ENCODE data around the gene BAZ1B. TPM values are rescaled to one million over a fixed set of nuclear protein-coding genes. Genes with fewer than 3 reads are reported as not detected.

Gene BAZ1B
- total and polyA plus RNA-seq, 2 of the 4 experiments (the other 2 are of a cell fraction) = 20.2 to 45.0 TPM

- Histone ChIP-seq H3K9ac (ENCODE audit: low read depth, low read length) (no peak overlapping the region), H2AK5ac (ENCODE audit: low read depth, low read length) (no peak overlapping the region), H4K8ac (ENCODE audit: low read depth in 2 of 2, low read length in 2 of 2) (no peak overlapping the region), H3K27me3 (ENCODE audit: control insufficient read depth, insufficient read depth, low read length) (no peaks in the 10 kb centered on the region), H3K23ac (ENCODE audit: low read depth, low read length) (no peak overlapping the region), H2BK5ac (ENCODE audit: low read depth, low read length, poor library complexity, severe bottlenecking) (no peak overlapping the region), H3K79me1 (ENCODE audit: low read depth in 1 of 2, low read length in 2 of 2) (peaks cover 21 to 22% of the 10 kb centered on the region in 2 experiments), H3K27ac (ENCODE audit: insufficient read depth, low read length) (no peak overlapping the region), H3K4me1 (ENCODE audit: control insufficient read depth, insufficient read depth, low read length) (no peaks in the 10 kb centered on the region), H3K4me2 (ENCODE audit: low read depth, low read length) (no peak overlapping the region), H4K20me1 (ENCODE audit: insufficient read depth, low read length) (no peaks in the 10 kb centered on the region), H3K9me3 (ENCODE audit: control insufficient read depth, insufficient read depth, low read length) (no peaks in the 10 kb centered on the region), H2BK20ac (ENCODE audit: low read depth, low read length) (no peak overlapping the region), H2BK15ac (ENCODE audit: low read depth, low read length) (no peak overlapping the region), H3K56ac (ENCODE audit: extremely low read depth, insufficient read depth, low read length) (no peak overlapping the region), H3K4ac (ENCODE audit: low read depth, low read length) (no peak overlapping the region), H3K9me1 (ENCODE audit: insufficient read depth, low read length) (no peaks in the 10 kb centered on the region), H3K36me3 (ENCODE audit: control insufficient read depth, insufficient read depth, low read length) (peaks cover 57% of the 10 kb centered on the region), H3K4me3 (ENCODE audit: insufficient read depth, low read depth, low read length) (no peak overlapping the region), H3K14ac (replicated peaks; ENCODE audit: low read depth, low read length) (no peak overlapping the region), H2BK120ac (ENCODE audit: low read depth, low read length) (no peak overlapping the region), H4K5ac (ENCODE audit: low read depth, low read length) (no peak overlapping the region), H3K18ac (ENCODE audit: low read depth, low read length) (no peak overlapping the region), H2AK9ac (replicated peaks; ENCODE audit: low read depth, low read length, poor library complexity) (no peak overlapping the region), H4K91ac (ENCODE audit: insufficient read depth, low read depth, low read length) (no peak overlapping the region), H2AFZ (replicated peaks; ENCODE audit: low read length, poor library complexity) (no peak overlapping the region)
- dilution Hi-C loops (cut with HindIII; ENCODE audit: low sequenced_read_pairs, unreplicated experiment) (no loop called here), intact Hi-C loops (cut with micrococcal nuclease) (no loop called here), in situ Hi-C loops (cut with MboI; ENCODE audit: low sequenced_read_pairs) (no loop called here)
- no peak for ATAC-seq (ENCODE audit: low read depth)
- TF ChIP-seq BHLHE40 (IDR thresholded peaks at IDR 0.05; ENCODE audit: low read depth, low read length) = no peak
- TF ChIP-seq ELK1 (IDR thresholded peaks at IDR 0.05; ENCODE audit: borderline replicate concordance, low read depth, low read length) = no peak
- no peak for TF ChIP-seq POLR2A (IDR thresholded peaks at IDR 0.05; ENCODE audit: low read depth, low read length)
- TF ChIP-seq SMC3 (IDR thresholded peaks at IDR 0.05; ENCODE audit: low read depth, low read length) = no peak
- no peak for TF ChIP-seq CEBPB (IDR thresholded peaks at IDR 0.05; ENCODE audit: low read depth, low read length)
- TF ChIP-seq RFX5 (IDR thresholded peaks at IDR 0.05; ENCODE audit: low read depth, low read length) = no peak
- TF ChIP-seq CHD1 (IDR thresholded peaks at IDR 0.05; ENCODE audit: low read depth, low read length) = no peak
- TF ChIP-seq MXI1 (IDR thresholded peaks at IDR 0.05; ENCODE audit: borderline replicate concordance, low read depth, low read length) = no peak
- TF ChIP-seq MAFK (IDR thresholded peaks at IDR 0.05; ENCODE audit: low read depth, low read length) = no peak
- TF ChIP-seq RAD21 (IDR thresholded peaks at IDR 0.05; ENCODE audit: low read length) = no peak
- no peak for TF ChIP-seq FOS (IDR thresholded peaks at IDR 0.05; ENCODE audit: low read depth, low read length)
- no peak for TF ChIP-seq NFE2L2 (IDR thresholded peaks at IDR 0.05; ENCODE audit: low read depth, low read length)
- no peak for TF ChIP-seq MAZ (IDR thresholded peaks at IDR 0.05; ENCODE audit: borderline replicate concordance, low read depth, low read length)
- TF ChIP-seq RCOR1 (IDR thresholded peaks at IDR 0.05; ENCODE audit: insufficient replicate concordance, low read length) = no peak
- TF ChIP-seq USF2 (IDR thresholded peaks at IDR 0.05; ENCODE audit: low read depth, low read length) = no peak
- TF ChIP-seq CTCF (conservative IDR thresholded peaks at IDR 0.05; ENCODE audit: low read depth, low read length) = no peak
- ChIA-PET CTCF (no interaction called here), POLR2A (ENCODE audit: unreplicated experiment) (no interaction called here)
- BruUV-seq (replicated peaks) = no TSS peak
- no peak for DNase-seq
- WGBS, 2 experiments (ENCODE audit: extremely low coverage in 2 of 2, insufficient read length in 1 of 2) = no CpG with 5 or more reads among the region's 1 CpG
These were observed 56.0 kb downstream of the BAZ1B start for GRCh38 chr7:73466112-73466511.
